Spleen (tissue), 7 donors: ENCODE measurements around the gene TEAD1.

ENCODE experiments used
- POLR2A ChIP-seq, 3 donors: fragments of 450-650 bp; IDR thresholded peaks; one replicate each; pipeline ENCODE4 v1.5.1; 2017; ENCODE audit warnings: antibody characterized with exemption in 3 of 3, mild to moderate bottlenecking in 1 of 3
- POLR2AphosphoS5 ChIP-seq, 3 donors: sonication (generic); formaldehyde crosslinking; IDR thresholded peaks; one replicate each; pipeline ENCODE4 v1.5.1; 2017; ENCODE audit warnings: antibody characterized with exemption in 3 of 3
- TF ChIP-seq, protein P1 (sequence below), 11 experiments: fragments of 200-600 bp in 7 of 11; fragments of 450-650 bp in 4 of 11; sonication (generic) in 4 of 11; IDR thresholded peaks in 8 of 11; conservative IDR thresholded peaks in 3 of 11; 1 replicate in 7 of 11; 2 replicates in 4 of 11; pipeline versions ENCODE4 v1.4.0 to v1.8.0; 2016 to 2021; ENCODE audit warnings: antibody characterized with exemption in 11 of 11, inconsistent platforms in 4 of 11, mild to moderate bottlenecking in 1 of 11
- donor health status: DM: no; HTN: no; CAD: no; lungs with moderate emphysema.
- donor health status: DM: no; HTN: no; CAD: no.
- donor health status: DM: no; HTN: no; CAD: no.

- TF ChIP-seq, protein P1, sequence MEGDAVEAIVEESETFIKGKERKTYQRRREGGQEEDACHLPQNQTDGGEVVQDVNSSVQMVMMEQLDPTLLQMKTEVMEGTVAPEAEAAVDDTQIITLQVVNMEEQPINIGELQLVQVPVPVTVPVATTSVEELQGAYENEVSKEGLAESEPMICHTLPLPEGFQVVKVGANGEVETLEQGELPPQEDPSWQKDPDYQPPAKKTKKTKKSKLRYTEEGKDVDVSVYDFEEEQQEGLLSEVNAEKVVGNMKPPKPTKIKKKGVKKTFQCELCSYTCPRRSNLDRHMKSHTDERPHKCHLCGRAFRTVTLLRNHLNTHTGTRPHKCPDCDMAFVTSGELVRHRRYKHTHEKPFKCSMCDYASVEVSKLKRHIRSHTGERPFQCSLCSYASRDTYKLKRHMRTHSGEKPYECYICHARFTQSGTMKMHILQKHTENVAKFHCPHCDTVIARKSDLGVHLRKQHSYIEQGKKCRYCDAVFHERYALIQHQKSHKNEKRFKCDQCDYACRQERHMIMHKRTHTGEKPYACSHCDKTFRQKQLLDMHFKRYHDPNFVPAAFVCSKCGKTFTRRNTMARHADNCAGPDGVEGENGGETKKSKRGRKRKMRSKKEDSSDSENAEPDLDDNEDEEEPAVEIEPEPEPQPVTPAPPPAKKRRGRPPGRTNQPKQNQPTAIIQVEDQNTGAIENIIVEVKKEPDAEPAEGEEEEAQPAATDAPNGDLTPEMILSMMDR (IDR thresholded peaks at IDR 0.05 in 8 of 11, conservative IDR thresholded peaks at IDR 0.05 in 3 of 11) = no peak
- TF ChIP-seq POLR2A (IDR thresholded peaks at IDR 0.05) (no peak), POLR2AphosphoS5 (IDR thresholded peaks at IDR 0.05) (no peak)
Observed at GRCh38 chr11:12687740-12688139, 13.5 kb downstream of the TEAD1 start.
